Fibroblast of lung (primary cell): Measurements from ENCODE around the gene CD58. TPM values are rescaled to one million over a fixed set of nuclear protein-coding genes. Genes with fewer than 3 reads are reported as not detected.
A peak's percentile ranks its signal among the peaks of the same experiment; 100 is the strongest.

Experiments
- DNase-seq, 2 donors: peaks; one replicate each; pipeline versions ENCODE4 v3.0.0 to v3.0.0-alpha.2; 2010; ENCODE audit warnings: low read depth in 2 of 2
- H2AFZ ChIP-seq: 2 replicates; pipeline ENCODE4 v1.5.1; 2012; ENCODE audit warnings: low read length, control low read depth, inconsistent platforms
- H3K27ac ChIP-seq: 2 replicates; pipeline ENCODE4 v1.5.1; 2011; ENCODE audit warnings: low read length, control low read depth; ENCODE audit not compliant: insufficient read depth
- H3K27me3 ChIP-seq: 2 replicates; pipeline ENCODE4 v1.5.1; 2011; ENCODE audit warnings: mild to moderate bottlenecking, low read length; ENCODE audit not compliant: control insufficient read depth, insufficient read depth
- H3K36me3 ChIP-seq: 2 replicates; pipeline ENCODE4 v1.5.1; 2011; ENCODE audit warnings: low read length; ENCODE audit not compliant: control insufficient read depth, insufficient read depth
- H3K4me1 ChIP-seq: 2 replicates; pipeline ENCODE4 v1.5.1; 2011; ENCODE audit warnings: low read length; ENCODE audit not compliant: control insufficient read depth, insufficient read depth; ENCODE audit errors: extremely low read depth
- H3K4me2 ChIP-seq: 2 replicates; pipeline ENCODE4 v1.5.1; 2011; ENCODE audit warnings: low read length, control low read depth; ENCODE audit not compliant: insufficient read depth; ENCODE audit errors: extremely low read depth
- H3K4me3 ChIP-seq, 4 experiments: fragments of 200-600 bp in 1 of 4; sonication (generic) in 1 of 4; replicated peaks in 1 of 4; 2 replicates each; pipeline ENCODE4 v1.5.1; 2011 to 2016; ENCODE audit warnings: low read length in 4 of 4, low read depth in 3 of 4, mild to moderate bottlenecking in 3 of 4, control low read depth in 2 of 4, inconsistent platforms in 1 of 4, mixed read lengths in 1 of 4; ENCODE audit not compliant: insufficient read depth in 1 of 4; ENCODE audit errors: control extremely low read depth in 1 of 4
- H3K79me2 ChIP-seq: 2 replicates; pipeline ENCODE4 v1.5.1; 2012; ENCODE audit warnings: mild to moderate bottlenecking, low read length, inconsistent platforms; ENCODE audit not compliant: control insufficient read depth, insufficient read depth
- H3K9ac ChIP-seq: 2 replicates; pipeline ENCODE4 v1.5.1; 2011; ENCODE audit warnings: mild to moderate bottlenecking, low read length, control low read depth; ENCODE audit not compliant: insufficient read depth
- H3K9me3 ChIP-seq: 2 replicates; pipeline ENCODE4 v1.5.1; 2012; ENCODE audit warnings: low read depth, low read length; ENCODE audit not compliant: control insufficient read depth, insufficient read depth
- H4K20me1 ChIP-seq: 2 replicates; pipeline ENCODE4 v1.5.1; 2011; ENCODE audit warnings: low read length; ENCODE audit not compliant: control insufficient read depth, insufficient read depth; ENCODE audit errors: extremely low read depth
- CTCF ChIP-seq, 2 donors: IDR thresholded peaks in 1 of 2; conservative IDR thresholded peaks in 1 of 2; 1 replicate in 1 of 2; 2 replicates in 1 of 2; pipeline ENCODE4 v1.5.1; 2011 to 2012; ENCODE audit warnings: low read length in 2 of 2, control low read depth in 1 of 2, inconsistent platforms in 1 of 2, low read depth in 1 of 2, mild to moderate bottlenecking in 1 of 2
- EZH2 ChIP-seq: IDR thresholded peaks from 2 replicates; pipeline ENCODE4 v1.5.1; 2012; ENCODE audit warnings: low read length, control low read depth, mild to moderate bottlenecking; ENCODE audit errors: missing control alignments
- polyA plus RNA-seq, 2 donors: library from polyadenylated mRNA; depleted of rRNA in 1 of 2; stranded (reverse) in 1 of 2; unstranded in 1 of 2; fragments of >200 nt; gene quantifications; 2 replicates each; pipeline ENCODE4 v1.2.1, GENCODE V29; 2011 to 2012; ENCODE audit warnings: missing spikeins in 1 of 2
- total RNA-seq: library from RNA; depleted of rRNA; stranded (reverse); fragments of >200 nt; gene quantifications from 2 replicates; pipeline ENCODE4 v1.2.1, GENCODE V29; 2014

Gene CD58
- total and polyA plus RNA-seq, 2 donors (not counting 1 experiment from before 2014, with no cell fraction given) = 8.4 to 16.3 TPM

GRCh38 chr1:116511459-116512019 is 59.3 kb downstream of the CD58 start:
- H3K27me3 ChIP-seq = no peaks in the 10 kb centered on the region
- TF ChIP-seq CTCF (conservative IDR thresholded peaks at IDR 0.05 in 1 of 2, IDR thresholded peaks at IDR 0.05 in 1 of 2; ENCODE audit: low read depth in 1 of 2, low read length in 2 of 2) = no peak
- no peak for TF ChIP-seq EZH2
- no peak overlapping the region for H2AFZ ChIP-seq

GRCh38 chr1:116510361-116510760 is 60.5 kb downstream of the CD58 start:
- peak in 1 of 2 donors; percentile 38 for DNase-seq
- Histone ChIP-seq H3K4me2 (no peak overlapping the region), H3K9me3 (no peaks in the 10 kb centered on the region), H3K27ac (no peak overlapping the region), H4K20me1 (no peaks in the 10 kb centered on the region), H3K4me1 (peaks cover 15% of the 10 kb centered on the region), H3K4me3 (no peak overlapping the region), H3K9ac (no peak overlapping the region), H3K36me3 (no peaks in the 10 kb centered on the region), H3K27me3 (no peaks in the 10 kb centered on the region), H2AFZ (no peak overlapping the region), H3K79me2 (no peaks in the 10 kb centered on the region)
- no peak for TF ChIP-seq CTCF (conservative IDR thresholded peaks at IDR 0.05 in 1 of 2, IDR thresholded peaks at IDR 0.05 in 1 of 2; ENCODE audit: low read depth in 1 of 2, low read length in 2 of 2)
- TF ChIP-seq EZH2 = no peak

More at GRCh38 chr1:116511459-116512019, 59.3 kb downstream of the CD58 start:
- no peaks in the 10 kb centered on the region for H3K9me3 ChIP-seq
- H3K4me3 ChIP-seq = no peak overlapping the region
- no peaks in the 10 kb centered on the region for H3K79me2 ChIP-seq
- no peaks in the 10 kb centered on the region for H4K20me1 ChIP-seq
- no peak for DNase-seq
- no peak overlapping the region for H3K4me2 ChIP-seq
- H3K9ac ChIP-seq = no peak overlapping the region
- H3K4me1 ChIP-seq = peaks cover 15% of the 10 kb centered on the region
- no peak overlapping the region for H3K27ac ChIP-seq
- H3K36me3 ChIP-seq = no peaks in the 10 kb centered on the region

- Histone ChIP-seq H3K4me2 (peak overlapping the region; percentile 79), H3K27ac (peak overlapping the region; percentile 67), H3K9me3 (no peaks in the 10 kb centered on the region), H3K4me3 (no peak overlapping the region), H3K79me2 (no peaks in the 10 kb centered on the region), H3K9ac (no peak overlapping the region), H4K20me1 (no peaks in the 10 kb centered on the region), H3K4me1 (peaks cover 17% of the 10 kb centered on the region), H3K27me3 (no peaks in the 10 kb centered on the region), H3K36me3 (no peaks in the 10 kb centered on the region), H2AFZ (peak overlapping the region; percentile 51)
- peak; percentile 90 to 93 for DNase-seq
- TF ChIP-seq EZH2 (no peak), CTCF (conservative IDR thresholded peaks at IDR 0.05 in 1 of 2, IDR thresholded peaks at IDR 0.05 in 1 of 2; ENCODE audit: low read depth in 1 of 2, low read length in 2 of 2) (no peak)
These were observed 61.5 kb downstream of the CD58 start for GRCh38 chr1:116508984-116509980.
